NCI-H1048 (cell line): ENCODE measurements around the gene KHSRP.

Experiments
- DNase-seq: peaks from one replicate; lab custom pipeline; 2025; lab: John Stamatoyannopoulos, UW

Gene KHSRP, protein sequence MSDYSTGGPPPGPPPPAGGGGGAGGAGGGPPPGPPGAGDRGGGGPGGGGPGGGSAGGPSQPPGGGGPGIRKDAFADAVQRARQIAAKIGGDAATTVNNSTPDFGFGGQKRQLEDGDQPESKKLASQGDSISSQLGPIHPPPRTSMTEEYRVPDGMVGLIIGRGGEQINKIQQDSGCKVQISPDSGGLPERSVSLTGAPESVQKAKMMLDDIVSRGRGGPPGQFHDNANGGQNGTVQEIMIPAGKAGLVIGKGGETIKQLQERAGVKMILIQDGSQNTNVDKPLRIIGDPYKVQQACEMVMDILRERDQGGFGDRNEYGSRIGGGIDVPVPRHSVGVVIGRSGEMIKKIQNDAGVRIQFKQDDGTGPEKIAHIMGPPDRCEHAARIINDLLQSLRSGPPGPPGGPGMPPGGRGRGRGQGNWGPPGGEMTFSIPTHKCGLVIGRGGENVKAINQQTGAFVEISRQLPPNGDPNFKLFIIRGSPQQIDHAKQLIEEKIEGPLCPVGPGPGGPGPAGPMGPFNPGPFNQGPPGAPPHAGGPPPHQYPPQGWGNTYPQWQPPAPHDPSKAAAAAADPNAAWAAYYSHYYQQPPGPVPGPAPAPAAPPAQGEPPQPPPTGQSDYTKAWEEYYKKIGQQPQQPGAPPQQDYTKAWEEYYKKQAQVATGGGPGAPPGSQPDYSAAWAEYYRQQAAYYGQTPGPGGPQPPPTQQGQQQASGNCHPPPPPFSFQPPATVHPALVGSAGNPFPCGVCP

DNA sequence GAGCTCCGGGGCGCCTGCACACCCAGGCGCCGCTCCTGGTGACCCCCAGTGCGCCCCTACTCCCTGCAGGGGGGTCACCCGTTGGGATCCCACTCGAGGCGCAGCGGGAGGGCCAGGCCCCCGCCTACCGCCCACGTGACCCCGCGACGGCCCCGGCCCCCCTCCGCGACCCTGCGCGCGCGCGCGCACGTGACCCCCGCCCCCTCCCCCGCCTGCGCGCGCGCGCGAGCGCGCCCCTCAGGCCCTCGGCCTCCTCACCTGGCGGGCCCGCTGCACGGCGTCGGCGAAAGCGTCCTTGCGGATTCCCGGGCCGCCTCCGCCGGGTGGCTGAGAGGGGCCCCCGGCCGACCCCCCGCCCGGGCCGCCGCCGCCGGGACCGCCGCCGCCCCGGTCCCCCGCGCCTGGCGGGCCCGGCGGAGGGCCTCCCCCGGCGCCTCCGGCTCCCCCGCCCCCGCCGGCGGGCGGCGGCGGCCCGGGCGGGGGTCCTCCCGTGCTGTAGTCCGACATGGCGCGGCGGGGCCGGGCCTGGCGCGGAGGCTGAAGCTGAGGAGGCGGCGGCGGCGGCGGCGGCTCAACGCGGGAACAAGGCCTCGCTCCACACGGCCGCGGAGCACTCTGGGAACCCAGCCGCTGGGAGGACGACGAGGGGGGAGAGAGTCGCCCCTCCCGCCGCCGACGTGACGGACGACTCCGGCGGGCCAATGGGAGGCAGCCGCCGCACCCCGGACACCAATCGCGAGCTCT is at the start of gene KHSRP:
Gene KHSRP (minus strand): TSS at position 617 of the 744 bp plus-strand sequence. CDS start 110 bp downstream, at position 507.
- DNase-seq: no peak

DNA sequence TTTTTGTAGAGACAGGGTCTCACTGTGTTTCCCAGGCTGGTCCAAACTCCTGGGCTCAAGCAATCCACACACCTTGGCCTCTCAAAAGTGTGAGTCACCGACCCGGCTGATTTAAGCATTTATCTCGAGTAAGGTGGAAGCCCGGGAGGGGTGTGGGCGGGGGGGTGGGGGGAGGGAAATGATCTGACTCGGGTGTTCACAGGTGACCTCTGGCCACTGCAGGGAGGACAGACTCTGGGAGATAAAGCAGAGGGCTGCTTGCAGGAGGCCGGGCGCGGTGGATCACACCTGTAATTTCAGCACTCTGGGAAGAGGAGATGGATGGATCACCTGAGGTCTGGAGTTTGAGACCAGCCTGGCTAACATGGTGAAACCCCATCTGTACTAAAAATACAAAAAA is 49.0 kb upstream of the KHSRP start:
- DNase-seq: no peak

DNA sequence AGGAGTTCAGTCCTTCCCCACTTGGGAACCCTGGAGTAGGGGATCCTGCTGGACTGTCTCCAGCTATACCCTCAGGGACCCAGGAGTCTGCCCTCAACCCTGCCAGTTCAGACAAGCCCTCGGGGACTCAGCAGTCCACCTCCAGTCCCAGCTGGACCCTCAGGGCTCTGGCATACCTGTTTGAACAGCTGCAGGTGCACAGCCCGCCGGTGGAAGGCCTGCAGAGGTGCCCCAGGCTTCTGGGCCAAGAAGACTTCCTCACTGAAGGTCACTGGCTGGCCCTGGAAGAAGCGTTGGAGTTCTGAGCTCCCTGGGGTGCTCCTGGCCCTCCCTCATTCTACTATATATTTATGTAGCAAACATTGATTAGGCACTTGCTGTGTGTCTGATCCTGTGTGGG is 48.1 kb upstream of the KHSRP start:
- DNase-seq: no peak

DNA sequence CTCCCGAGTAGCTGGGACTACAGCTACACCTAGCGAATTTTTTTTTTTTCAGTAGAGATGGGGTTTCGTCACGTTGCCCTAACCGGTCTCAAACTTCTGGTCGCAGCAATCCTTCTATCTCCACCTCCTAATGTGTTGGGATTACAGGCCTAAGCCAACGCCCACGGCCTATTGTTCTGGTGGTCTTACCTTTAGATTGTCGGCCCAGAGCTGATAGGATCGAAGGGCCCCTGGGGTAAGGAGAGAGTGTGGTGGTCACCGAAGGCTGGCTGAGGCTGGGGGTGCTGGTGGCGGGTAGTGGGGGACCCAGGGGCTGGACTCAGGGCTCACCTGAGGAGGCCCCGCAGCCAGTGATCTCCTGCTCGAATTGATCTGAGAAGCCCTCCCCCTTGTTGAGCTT is 46.5 kb upstream of the KHSRP start:
- DNase-seq: no peak

DNA sequence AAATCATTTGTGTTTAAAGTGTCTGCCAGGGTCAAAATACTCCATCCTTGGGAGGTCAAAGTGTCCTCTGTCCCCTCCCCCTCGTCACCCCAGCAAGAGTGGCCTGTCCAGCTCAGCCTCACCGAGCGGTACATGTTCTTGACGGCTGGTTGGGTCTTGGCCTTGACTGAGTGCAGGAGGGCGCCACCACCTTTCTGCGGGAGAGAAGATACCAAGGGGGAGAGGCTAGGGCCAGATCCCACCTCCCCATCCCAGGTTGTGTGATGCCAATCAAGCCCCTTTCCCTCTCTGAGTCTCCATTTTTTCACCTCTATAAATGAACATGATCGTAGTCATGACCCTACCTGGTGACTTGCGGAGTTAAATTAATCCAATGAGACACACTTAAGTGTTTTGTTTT is 45.6 kb upstream of the KHSRP start:
- DNase-seq: no peak

DNA sequence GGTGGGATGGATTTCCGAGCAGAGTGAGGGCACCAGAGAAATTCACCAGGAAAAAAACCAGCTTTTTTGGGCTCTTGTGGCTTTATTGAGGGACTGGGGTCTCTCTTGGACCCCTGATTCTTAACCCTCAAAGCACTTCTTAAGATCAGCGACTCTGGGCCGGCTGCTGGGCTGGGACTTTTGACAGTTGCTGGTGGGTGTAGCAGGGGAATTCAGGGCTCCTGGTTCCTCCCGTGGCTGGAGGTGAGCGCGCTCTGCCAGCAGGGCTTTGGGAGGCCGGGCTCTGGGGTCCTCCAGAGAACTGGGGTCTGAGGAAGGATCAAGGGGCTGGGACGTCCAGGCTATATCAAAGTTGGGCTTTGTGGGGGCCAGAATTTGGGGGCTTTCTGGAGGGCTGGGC is 42.8 kb upstream of the KHSRP start:
- DNase-seq: no peak

DNA sequence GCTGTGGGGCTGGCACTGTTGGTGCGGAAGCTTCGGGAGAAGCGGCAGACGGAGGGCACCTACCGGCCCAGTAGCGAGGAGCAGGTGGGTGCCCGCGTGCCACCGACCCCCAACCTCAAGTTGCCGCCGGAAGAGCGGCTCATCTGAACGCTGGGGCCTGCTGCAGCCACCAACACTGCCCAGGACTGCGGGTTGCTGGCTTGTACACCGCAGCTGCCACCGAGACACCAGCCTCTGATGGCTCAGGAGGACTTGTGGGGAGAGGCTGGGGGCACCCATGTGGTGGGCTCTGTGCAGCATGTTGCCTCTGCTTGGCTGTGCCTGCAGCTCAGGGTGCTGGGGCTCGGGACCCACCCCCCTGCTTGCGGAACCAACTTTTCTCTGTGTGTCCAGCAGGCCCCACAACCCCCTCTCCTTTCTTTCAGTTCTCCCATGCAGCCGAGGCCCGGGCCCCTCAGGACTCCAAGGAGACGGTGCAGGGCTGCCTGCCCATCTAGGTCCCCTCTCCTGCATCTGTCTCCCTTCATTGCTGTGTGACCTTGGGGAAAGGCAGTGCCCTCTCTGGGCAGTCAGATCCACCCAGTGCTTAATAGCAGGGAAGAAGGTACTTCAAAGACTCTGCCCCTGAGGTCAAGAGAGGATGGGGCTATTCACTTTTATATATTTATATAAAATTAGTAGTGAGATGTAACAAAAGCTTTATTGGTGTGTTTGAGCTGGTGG is 42.1 kb upstream of the KHSRP start:
- no peak for DNase-seq

DNA sequence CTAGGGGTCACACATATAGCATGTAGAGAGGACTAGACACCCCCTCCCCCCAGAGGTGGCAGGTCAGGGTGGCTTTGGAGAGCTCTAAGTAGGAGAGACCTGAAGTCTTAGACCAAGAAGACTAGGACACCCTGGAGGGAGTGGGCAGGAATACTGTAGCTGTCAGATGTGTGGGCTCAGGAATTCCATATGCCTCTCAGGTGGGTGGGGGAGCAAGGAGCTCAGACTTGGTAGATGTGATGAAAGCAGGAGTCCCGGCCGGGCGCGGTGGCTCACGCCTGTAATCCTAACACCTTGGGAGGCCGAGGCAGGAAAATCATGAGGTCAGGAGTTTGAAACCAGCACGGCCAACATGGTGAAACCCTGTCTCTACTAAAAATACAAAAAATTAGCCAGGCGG is 41.1 kb upstream of the KHSRP start:
- DNase-seq: no peak

DNA sequence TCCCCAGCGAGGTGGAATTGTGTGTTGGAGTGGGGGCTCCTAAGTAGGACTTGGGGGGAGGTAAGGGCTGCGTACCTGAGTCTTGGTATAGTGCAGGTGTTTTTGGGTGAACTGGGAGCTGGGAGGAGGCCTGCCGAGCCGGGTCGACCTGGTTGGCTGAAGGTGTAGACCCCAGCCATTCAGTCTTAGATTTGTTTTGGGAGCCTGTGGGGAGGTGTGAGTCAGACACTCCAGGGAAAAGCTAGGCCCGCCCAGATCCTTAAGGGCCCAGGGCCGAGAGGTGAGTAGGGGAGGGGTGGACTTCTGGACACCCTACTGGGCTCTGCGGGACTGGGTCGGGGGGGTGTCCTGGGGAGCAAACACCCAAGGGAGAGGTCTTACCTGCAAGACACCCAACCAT is 40.4 kb upstream of the KHSRP start:
- DNase-seq: no peak

DNA sequence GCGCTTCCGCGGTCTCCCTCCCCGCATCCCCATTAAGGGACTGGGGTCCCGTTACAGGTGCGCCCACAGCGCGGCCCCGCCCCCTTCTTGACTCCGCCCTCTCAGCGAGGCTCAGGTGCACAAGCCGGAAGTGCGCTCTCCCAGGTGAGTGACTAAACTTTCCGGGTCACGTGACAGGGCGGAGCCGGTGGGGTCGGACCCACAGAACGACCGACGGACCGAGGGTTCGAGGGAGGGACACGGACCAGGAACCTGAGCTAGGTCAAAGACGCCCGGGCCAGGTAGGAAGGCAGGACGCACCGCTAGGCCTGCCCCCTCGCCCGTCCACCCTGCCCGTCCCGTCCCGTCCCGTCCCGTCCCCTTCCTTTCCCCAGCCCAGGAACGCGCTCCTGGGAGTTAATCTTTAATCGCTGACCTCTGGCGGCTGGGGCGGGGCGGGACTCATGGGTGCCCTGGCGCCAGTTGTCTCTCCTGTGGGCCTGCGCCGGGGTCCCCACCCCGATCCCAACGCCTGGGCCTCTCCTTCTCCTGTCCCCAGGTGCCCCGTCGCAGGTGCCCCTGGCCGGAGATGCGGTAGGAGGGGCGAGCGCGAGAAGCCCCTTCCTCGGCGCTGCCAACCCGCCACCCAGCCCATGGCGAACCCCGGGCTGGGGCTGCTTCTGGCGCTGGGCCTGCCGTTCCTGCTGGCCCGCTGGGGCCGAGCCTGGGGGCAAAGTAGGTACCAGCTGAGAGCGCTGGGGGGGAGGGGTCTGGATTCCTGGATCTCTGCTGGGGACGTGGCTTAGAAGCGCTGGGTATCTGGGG is 39.7 kb upstream of the KHSRP start, which contains the start of gene CRB3:
Gene CRB3 (plus strand): TSS at position 202 of the 804 bp plus-strand sequence. CDS start 431 bp downstream, at position 633.
- DNase-seq: peak; percentile 80

DNA sequence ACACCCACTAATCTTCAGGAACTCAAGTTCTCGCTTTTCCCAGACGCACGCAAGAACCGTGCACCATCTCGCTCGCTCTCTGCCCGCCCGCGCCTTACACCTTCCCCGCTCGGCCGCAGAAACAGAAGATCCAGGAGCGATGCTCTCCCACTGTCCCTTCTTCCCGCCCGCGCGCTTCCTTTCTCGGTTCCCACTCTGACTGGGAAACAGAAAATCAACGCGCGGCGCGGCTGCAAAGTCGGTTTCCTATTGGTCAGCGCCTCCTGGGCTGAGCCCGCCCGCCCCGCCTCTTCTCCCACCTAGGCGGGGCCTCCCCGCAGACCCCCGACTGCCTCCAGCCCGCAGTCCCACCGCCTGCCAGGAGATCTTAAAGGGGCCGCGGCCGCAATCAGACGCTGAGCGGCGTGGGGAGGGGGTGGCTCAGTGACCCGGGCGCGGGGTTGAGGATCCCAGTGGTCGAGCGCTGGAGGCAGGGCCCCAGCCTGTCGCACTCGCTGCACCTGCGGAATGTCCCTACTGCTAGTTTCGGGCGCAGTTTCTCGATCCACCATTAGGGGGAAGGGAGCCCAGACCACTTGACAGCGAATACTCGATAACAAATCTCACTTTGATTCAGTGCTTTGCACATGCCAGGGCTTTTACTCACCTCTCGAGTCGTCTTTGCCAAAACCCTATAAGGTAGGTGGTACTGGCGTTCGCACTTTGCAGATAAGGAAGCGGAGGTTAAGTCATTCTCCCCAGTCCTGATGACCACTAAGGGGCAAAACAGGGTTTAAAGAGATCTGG is 35.7 kb upstream of the KHSRP start:
- DNase-seq: peak; percentile 87

DNA sequence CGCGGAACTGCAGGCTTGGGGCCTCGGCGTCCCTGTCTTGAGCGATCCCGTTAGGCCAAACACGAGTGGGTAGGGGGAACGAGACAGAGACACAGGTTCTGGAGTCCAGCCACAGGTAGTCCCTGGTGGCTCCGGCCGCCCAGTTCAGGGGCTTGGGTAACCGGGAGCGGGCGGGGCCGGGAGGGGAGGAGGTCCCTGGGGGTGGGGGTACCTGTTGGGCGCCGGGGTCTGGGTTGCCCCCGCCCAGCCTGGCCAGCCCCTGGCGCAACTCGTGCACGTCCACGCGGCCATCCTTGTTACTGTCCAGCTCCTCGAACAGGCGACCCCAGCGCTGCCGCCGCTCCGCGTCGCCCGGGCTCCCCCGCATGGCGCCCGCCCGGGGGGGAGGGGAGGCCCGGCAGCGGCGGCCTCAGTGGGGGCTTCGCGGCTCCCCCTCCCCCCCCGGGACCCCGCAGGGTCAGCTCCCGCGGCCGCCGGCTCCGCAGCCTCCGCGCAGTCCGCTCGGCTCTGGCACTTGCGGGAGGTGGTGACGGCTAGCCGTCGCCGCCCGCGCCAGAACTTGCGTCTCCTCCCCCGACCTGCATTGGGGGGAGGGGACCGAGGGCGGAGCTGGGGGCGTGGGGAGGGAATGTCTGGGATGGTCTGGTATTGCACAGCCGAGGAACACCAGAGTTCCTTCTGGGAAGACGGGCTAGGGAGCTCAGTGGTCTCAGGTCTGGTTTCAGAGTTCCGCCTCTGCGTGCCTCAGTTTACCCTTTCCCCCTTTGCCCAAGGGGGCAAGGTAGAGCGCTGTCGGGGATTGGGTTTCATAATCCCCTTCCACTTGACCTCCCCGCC is 34.9 kb upstream of the KHSRP start, which contains the start of gene SLC25A23:
Gene SLC25A23 (minus strand): TSS at position 531 of the 837 bp plus-strand sequence. CDS start 164 bp downstream, at position 367.
- DNase-seq: no peak

DNA sequence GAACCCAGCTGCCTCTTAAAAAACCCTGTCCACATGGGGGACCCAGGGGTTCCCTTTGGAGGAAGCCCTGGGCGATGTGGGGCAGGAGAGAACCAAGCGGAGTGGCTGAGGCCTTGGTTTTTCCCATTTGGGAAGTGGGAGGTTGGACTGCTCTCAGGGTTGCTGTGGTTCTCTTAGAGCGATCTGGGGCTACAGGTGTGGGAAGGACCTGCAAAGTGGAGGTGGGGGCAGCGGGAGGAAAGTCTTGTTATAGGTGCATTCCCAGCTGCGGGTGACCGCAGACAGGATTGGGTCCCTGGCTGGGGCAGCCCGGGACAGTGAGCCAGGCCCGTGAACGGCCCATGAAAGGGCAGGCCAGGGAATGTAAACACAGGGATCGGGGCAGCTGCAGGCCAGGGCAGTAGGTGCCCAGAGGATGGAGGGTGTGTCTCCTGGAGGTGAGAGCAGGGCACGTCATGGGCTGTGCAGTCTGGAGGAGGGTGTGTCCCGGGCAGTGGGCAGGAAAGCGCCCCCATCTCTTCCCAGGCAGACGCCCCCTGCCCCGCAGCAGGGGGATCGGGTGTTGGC is 34.2 kb upstream of the KHSRP start:
- no peak for DNase-seq

DNA sequence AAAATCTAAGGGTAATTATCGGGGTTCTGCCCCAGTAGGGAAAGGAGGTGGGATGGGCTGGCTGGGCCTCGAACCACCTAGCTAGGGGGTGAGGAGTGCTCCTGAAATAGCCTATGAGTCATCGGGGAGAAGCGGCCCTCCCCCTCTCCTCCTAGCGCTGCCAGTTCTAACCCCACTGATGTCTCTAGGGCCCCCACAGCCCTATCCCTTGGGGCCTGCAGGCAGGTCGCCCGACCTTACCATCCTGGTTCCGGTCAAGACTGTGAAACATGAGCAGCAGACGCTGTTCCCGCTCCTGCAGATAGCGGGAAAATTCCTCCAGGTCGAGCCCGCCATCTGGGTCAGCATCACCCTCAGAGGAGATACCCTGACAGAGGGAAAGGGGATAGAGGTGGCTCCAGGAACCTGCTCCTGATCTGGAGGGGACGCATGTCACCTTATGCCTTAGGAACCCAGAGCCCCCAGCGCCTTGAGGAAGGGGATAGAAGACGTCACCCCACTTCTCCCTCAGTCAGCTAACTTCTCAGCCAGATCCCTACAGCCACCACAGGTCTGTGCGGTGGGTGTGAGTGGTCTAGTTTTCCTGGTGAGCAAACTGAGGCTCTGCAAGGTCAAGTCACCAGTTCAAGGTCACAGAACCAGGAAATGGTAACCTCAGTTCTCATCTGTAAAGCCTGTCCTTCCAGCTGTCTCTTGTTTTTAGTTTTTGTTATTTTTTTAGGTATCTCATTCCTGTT is 33.5 kb upstream of the KHSRP start:
- no peak for DNase-seq

DNA sequence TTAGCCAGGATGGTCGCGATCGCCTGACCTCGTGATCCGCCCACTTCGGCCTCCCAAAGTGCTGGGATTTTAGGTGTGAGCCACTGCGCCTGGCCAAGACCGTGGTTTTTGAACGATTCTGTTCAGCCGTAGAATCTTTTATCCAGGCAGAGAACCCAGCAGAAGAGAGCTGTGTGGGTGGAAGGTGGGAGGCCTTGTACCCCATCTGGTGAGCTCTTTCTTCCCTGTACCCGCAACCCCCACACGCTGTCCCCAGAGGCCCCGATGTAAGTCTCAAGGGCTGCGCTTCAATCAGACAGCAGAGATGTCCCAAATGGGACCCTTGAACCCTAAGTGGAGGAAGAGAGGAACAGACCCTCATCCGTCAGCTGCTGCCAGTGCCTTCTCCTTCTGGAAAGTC is 31.3 kb upstream of the KHSRP start:
- no peak for DNase-seq

DNA sequence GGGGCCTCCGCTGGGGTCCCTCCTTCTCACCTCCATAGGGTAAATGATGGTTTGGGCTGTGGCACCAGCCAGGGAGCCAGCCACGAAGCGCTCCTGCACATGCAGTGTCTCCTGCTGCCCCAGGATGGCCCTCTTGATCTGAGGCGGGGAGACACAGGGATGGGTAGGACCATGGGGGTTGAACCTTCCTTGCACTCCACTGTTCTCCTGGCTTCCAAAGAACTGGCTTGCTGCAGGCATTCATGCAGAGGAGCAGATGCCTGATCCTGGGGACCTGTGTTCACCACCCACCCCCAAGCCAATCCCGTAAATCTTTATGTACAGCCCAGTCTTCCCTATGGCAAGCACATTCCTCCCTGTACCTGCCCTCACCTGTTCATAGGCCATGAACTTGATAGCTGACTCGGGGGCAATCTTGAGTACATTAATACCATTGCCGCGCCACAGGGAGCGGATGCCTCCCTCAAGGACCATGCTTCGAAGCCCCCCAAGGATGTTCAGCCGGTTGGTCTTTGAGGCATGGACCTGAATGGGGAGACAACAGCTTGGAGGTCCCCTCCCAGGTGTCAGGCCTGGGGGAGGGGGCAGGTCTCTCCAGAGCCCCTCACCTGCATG is 29.4 kb upstream of the KHSRP start:
- DNase-seq: no peak

DNA sequence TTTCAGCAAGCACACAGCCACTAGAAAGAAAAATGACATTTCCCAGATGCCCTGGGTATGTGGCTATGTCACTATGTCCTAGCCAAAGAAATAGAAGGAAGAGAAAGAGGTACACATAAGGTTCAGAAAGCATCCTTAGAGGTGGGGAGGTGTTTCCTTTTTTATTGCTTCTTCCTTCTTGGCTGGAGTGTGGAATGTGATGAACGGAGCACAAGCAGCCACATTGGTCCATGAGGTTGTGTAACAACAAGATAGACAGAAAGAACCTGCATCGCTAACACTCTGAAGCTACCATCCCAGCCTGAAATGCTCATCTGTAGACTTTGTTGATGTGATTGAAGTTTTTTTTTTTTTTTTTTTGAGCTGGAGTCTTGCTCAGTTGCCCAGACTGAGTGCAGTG is 28.3 kb upstream of the KHSRP start:
- no peak for DNase-seq

DNA sequence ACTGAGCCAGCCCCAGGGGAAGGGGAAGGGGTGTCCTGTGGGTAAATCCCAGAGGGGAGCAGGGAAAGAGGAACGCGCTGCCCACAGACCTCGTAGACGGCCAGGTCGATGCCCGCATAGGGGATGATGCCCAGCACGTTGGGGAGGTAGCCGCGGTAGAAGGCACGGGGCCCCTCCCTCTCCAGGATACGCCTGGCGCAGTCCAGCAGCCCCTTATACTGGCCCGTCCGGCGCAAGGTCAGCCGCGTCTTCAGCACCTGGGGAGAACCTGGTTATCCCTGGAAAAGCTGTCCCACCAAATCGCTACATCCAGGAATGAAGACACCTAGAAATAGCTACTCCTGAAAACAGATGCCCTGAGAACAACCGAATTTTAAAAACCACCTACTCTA is 27.6 kb upstream of the KHSRP start:
- DNase-seq: no peak
